ENCODE data around the gene SGPL1.

SGPL1 gene

GRCh38 chr10:70812814-70813213 lies 2.9 kb upstream of the SGPL1 start:
- DNase-seq: no peak

- no peak for DNase-seq
Observed at GRCh38 chr10:70814126-70814525, 1.6 kb upstream of the SGPL1 start.

- peak; percentile 46 for DNase-seq
Observed at GRCh38 chr10:70816220-70816894, 609 bp downstream of the SGPL1 start.

- DNase-seq: no peak
Observed at GRCh38 chr10:70820976-70821750, 5.4 kb downstream of the SGPL1 start.

- DNase-seq: no peak
Observed at GRCh38 chr10:70822076-70822820, 6.5 kb downstream of the SGPL1 start.

GRCh38 chr10:70827086-70827757 lies 11.5 kb downstream of the SGPL1 start:
- DNase-seq: no peak

GRCh38 chr10:70828923-70829322 lies 13.2 kb downstream of the SGPL1 start:
- DNase-seq: no peak

- no peak for DNase-seq
Observed at GRCh38 chr10:70829543-70829942, 13.8 kb downstream of the SGPL1 start.

GRCh38 chr10:70830164-70830563 lies 14.4 kb downstream of the SGPL1 start:
- no peak for DNase-seq

- DNase-seq: no peak
Observed at GRCh38 chr10:70832221-70832620, 16.5 kb downstream of the SGPL1 start.

GRCh38 chr10:70832852-70833528 lies 17.2 kb downstream of the SGPL1 start:
- DNase-seq: no peak

- no peak for DNase-seq
Observed at GRCh38 chr10:70833601-70834000, 17.9 kb downstream of the SGPL1 start.

GRCh38 chr10:70834021-70834420 lies 18.3 kb downstream of the SGPL1 start:
- no peak for DNase-seq

GRCh38 chr10:70834441-70835151 lies 18.8 kb downstream of the SGPL1 start:
- no peak for DNase-seq

- no peak for DNase-seq
Observed at GRCh38 chr10:70836319-70836718, 20.6 kb downstream of the SGPL1 start.

- no peak for DNase-seq
Observed at GRCh38 chr10:70837660-70838059, 21.9 kb downstream of the SGPL1 start.

GRCh38 chr10:70838270-70838805 lies 22.6 kb downstream of the SGPL1 start:
- no peak for DNase-seq

- no peak for DNase-seq
Observed at GRCh38 chr10:70840836-70841235, 25.1 kb downstream of the SGPL1 start.

GRCh38 chr10:70843333-70843732 lies 27.6 kb downstream of the SGPL1 start:
- no peak for DNase-seq

- peak; percentile 39 for DNase-seq
Observed at GRCh38 chr10:70843776-70844489, 28.2 kb downstream of the SGPL1 start.

GRCh38 chr10:70845256-70845655 lies 29.5 kb downstream of the SGPL1 start:
- DNase-seq: no peak
